Endothelial cell of umbilical vein (primary cell): ENCODE results near the gene RAB38. TPM values are rescaled to one million over a fixed set of nuclear protein-coding genes. Genes with fewer than 3 reads are reported as not detected.

Experiments used
- BruUV-seq: library from RNA; stranded (reverse); fragments of 400-500 nt; replicated peaks from 2 replicates; lab custom pipeline; 2021; lab: Mats Ljungman, UMichigan
- CTCF ChIA-PET: fragments of 300-600, 350-600 bp; sonication (Branson Sonifier 250); formaldehyde crosslinking; loops from one replicate; lab custom pipeline; 2021; ENCODE audit warnings: antibody characterized with exemption, inconsistent platforms; lab: Charles Lee
- POLR2A ChIA-PET: fragments of 300-600, 350-600 bp; sonication (Branson Sonifier 250); formaldehyde crosslinking; loops from one replicate; lab custom pipeline; 2021; ENCODE audit warnings: antibody characterized with exemption, inconsistent platforms; lab: Charles Lee
- DNase-seq: peaks from one replicate; pipeline ENCODE4 v3.0.0-alpha.2; 2011; ENCODE audit warnings: low read depth, low spot score
- FAIRE-seq: peaks from 2 replicates; lab custom pipeline; 2011; peaks lifted over from hg19 to GRCh38; lab: Jason Lieb, UNC
- H2AFZ ChIP-seq: 2 replicates; pipeline ENCODE4 v1.6.0; 2012; ENCODE audit warnings: low read depth, low read length, control low read depth, inconsistent platforms
- H3K27ac ChIP-seq: 2 replicates; pipeline ENCODE4 v1.5.1; 2011; ENCODE audit warnings: low read depth, mild to moderate bottlenecking, control low read depth, low read length, moderate library complexity; ENCODE audit not compliant: insufficient read depth
- H3K27me3 ChIP-seq, 2 experiments: 2 replicates each; pipeline versions ENCODE4 v1.6.0 to v1.6.1; 2011; ENCODE audit warnings: low read length in 2 of 2, mixed read lengths in 1 of 2; ENCODE audit not compliant: control insufficient read depth in 2 of 2, insufficient read depth in 2 of 2
- H3K36me3 ChIP-seq, 2 experiments: 2 replicates in 1 of 2; 3 replicates in 1 of 2; pipeline ENCODE4 v1.5.1; 2011; ENCODE audit warnings: low read length in 2 of 2, mild to moderate bottlenecking in 1 of 2, moderate library complexity in 1 of 2; ENCODE audit not compliant: control insufficient read depth in 2 of 2, insufficient read depth in 2 of 2; ENCODE audit errors: extremely low read depth in 1 of 2
- H3K4me1 ChIP-seq: 3 replicates; pipeline ENCODE4 v1.5.1; 2011; ENCODE audit warnings: mild to moderate bottlenecking, low read length; ENCODE audit not compliant: control insufficient read depth, insufficient read depth; ENCODE audit errors: extremely low read depth
- H3K4me2 ChIP-seq: 2 replicates; pipeline ENCODE4 v1.6.1; 2011; ENCODE audit warnings: low read length, control low read depth, mixed read lengths; ENCODE audit not compliant: insufficient read depth
- H3K4me3 ChIP-seq, 3 experiments: fragments of 200-600 bp in 1 of 3; sonication (generic), shearing (Covaris generic) in 1 of 3; replicated peaks in 1 of 3; 2 replicates each; pipeline ENCODE4 v1.5.1; 2011 to 2016; ENCODE audit warnings: control low read depth in 3 of 3, low read length in 3 of 3, mild to moderate bottlenecking in 2 of 3, inconsistent platforms in 1 of 3, low read depth in 1 of 3, moderate library complexity in 1 of 3; ENCODE audit not compliant: insufficient read depth in 1 of 3
- H3K79me2 ChIP-seq: 2 replicates; pipeline ENCODE4 v1.6.0; 2012; ENCODE audit warnings: low read length, inconsistent platforms; ENCODE audit not compliant: control insufficient read depth, insufficient read depth
- H3K9ac ChIP-seq: replicated peaks from 2 replicates; pipeline ENCODE3; 2011; ENCODE audit warnings: low read length, control low read depth; ENCODE audit not compliant: insufficient read depth; ENCODE audit errors: extremely low read depth
- H3K9me1 ChIP-seq: replicated peaks from 3 replicates; pipeline ENCODE4 v1.6.0; 2011; ENCODE audit warnings: mild to moderate bottlenecking, low read length; ENCODE audit not compliant: control insufficient read depth, insufficient read depth; ENCODE audit errors: extremely low read depth
- H3K9me3 ChIP-seq: replicated peaks from 2 replicates; pipeline ENCODE4 v1.5.1; 2012; ENCODE audit warnings: low read length, inconsistent platforms; ENCODE audit not compliant: control insufficient read depth, insufficient read depth
- H4K20me1 ChIP-seq: replicated peaks from 2 replicates; pipeline ENCODE3; 2011; ENCODE audit warnings: mild to moderate bottlenecking, low read length; ENCODE audit not compliant: control insufficient read depth, insufficient read depth; ENCODE audit errors: extremely low read depth
- CTCF ChIP-seq, 2 donors: IDR thresholded peaks; 1 replicate in 1 of 2; 2 replicates in 1 of 2; pipeline ENCODE4 v1.5.1; 2011; ENCODE audit warnings: low read length in 2 of 2, mild to moderate bottlenecking in 2 of 2, moderate library complexity in 2 of 2, control low read depth in 1 of 2, inconsistent platforms in 1 of 2, low read depth in 1 of 2; ENCODE audit not compliant: insufficient read depth in 1 of 2; ENCODE audit errors: extremely low read depth in 1 of 2
- EZH2 ChIP-seq: IDR thresholded peaks from 2 replicates; pipeline ENCODE4 v1.6.1; 2012; ENCODE audit warnings: borderline replicate concordance, low read depth, mild to moderate bottlenecking, moderate library complexity, low read length, inconsistent platforms; ENCODE audit not compliant: severe bottlenecking
- FOS ChIP-seq: IDR thresholded peaks from 2 replicates; pipeline ENCODE4 v1.6.1; 2011; ENCODE audit warnings: mild to moderate bottlenecking, low read length, moderate library complexity, borderline replicate concordance; ENCODE audit not compliant: insufficient read depth
- GATA2 ChIP-seq: IDR thresholded peaks from 2 replicates; pipeline ENCODE4 v1.7.0; 2011; ENCODE audit warnings: low read depth, mild to moderate bottlenecking, moderate library complexity, mixed read lengths, low read length; ENCODE audit not compliant: insufficient read length, insufficient read depth
- JUN ChIP-seq: IDR thresholded peaks from 2 replicates; pipeline ENCODE4 v1.6.1; 2011; ENCODE audit warnings: borderline replicate concordance, low read depth; ENCODE audit not compliant: insufficient read length, insufficient read depth
- MAX ChIP-seq: IDR thresholded peaks from 2 replicates; pipeline ENCODE4 v1.6.1; 2011; ENCODE audit not compliant: insufficient read depth, insufficient read length
- MYC ChIP-seq: IDR thresholded peaks from one replicate; pipeline ENCODE4 v1.6.1; 2011; ENCODE audit warnings: mild to moderate bottlenecking, low read depth, low read length
- POLR2A ChIP-seq: IDR thresholded peaks from 2 replicates; pipeline ENCODE4 v1.6.1; 2012; ENCODE audit warnings: low read depth, mild to moderate bottlenecking, control low read depth, low read length
- POLR2AphosphoS5 ChIP-seq: IDR thresholded peaks from 2 replicates; pipeline ENCODE4 v1.6.1; 2012; ENCODE audit warnings: low read depth, mild to moderate bottlenecking, control low read depth, low read length, moderate library complexity; ENCODE audit not compliant: insufficient read depth
- dilution Hi-C: fragments of 300-500 bp; cut with MboI; formaldehyde crosslinking; loops from one replicate; pipeline ENCODE4 v1.15.0; 2019; ENCODE audit warnings: low sequenced_read_pairs; ENCODE audit not compliant: extremely low pct_ligation_motif_present
- intact Hi-C: fragments of 100-400 bp; cut with micrococcal nuclease; formaldehyde crosslinking; loops from one replicate; pipeline ENCODE4 v1.10.0; 2022
- polyA plus RNA-seq, 4 experiments: library from polyadenylated mRNA; depleted of rRNA in 3 of 4; stranded (reverse) in 3 of 4; unstranded in 1 of 4; fragments of >200 nt; gene quantifications; 2 replicates each; pipeline versions ENCODE4 v1.2.1 to v1.2.3, GENCODE V29; 2011 to 2012; ENCODE audit warnings: missing spikeins in 1 of 4
- total RNA-seq: library from RNA; stranded (reverse); gene quantifications from 2 replicates; pipeline ENCODE4 v1.2.3, GENCODE V29; 2021

Gene RAB38
- total and polyA plus RNA-seq, 2 donors (not counting 3 experiments of a cell fraction or from before 2014, with no cell fraction given), result 3.0 to 3.6 TPM

- Histone ChIP-seq H3K9me3 (no peaks in the 10 kb centered on the region), H3K4me1 (no peaks in the 10 kb centered on the region), H3K9ac (no peak overlapping the region), H3K27ac (no peak overlapping the region), H3K4me2 (no peak overlapping the region), H3K27me3 (no peaks in the 10 kb centered on the region), H3K4me3 (no peak overlapping the region), H3K36me3 (no peaks in the 10 kb centered on the region), H4K20me1 (no peaks in the 10 kb centered on the region), H3K79me2 (no peaks in the 10 kb centered on the region), H2AFZ (no peak overlapping the region), H3K9me1 (no peaks in the 10 kb centered on the region)
- CTCF ChIA-PET, result no interaction called here
- intact Hi-C loops, result no loop called here
- no peak for TF ChIP-seq JUN
- no peak for TF ChIP-seq EZH2
- no peak for TF ChIP-seq MAX
- no peak for TF ChIP-seq POLR2A
- TF ChIP-seq MYC, result no peak
- no peak for FAIRE-seq
- BruUV-seq, result no TSS peak
- dilution Hi-C loops, result no loop called here
- DNase-seq, result no peak
- POLR2A ChIA-PET, result no interaction called here
Observed at GRCh38 chr11:88196393-88196792, 21.1 kb upstream of the RAB38 start.

- Histone ChIP-seq H3K4me3 (no peak overlapping the region), H3K9ac (no peak overlapping the region), H3K4me1 (no peaks in the 10 kb centered on the region), H3K9me1 (no peaks in the 10 kb centered on the region), H3K79me2 (no peaks in the 10 kb centered on the region), H3K27me3 (no peaks in the 10 kb centered on the region), H3K4me2 (no peak overlapping the region), H4K20me1 (no peaks in the 10 kb centered on the region), H3K36me3 (no peaks in the 10 kb centered on the region), H3K9me3 (no peaks in the 10 kb centered on the region), H3K27ac (no peak overlapping the region), H2AFZ (no peak overlapping the region)
- ChIA-PET CTCF (no interaction called here), POLR2A (no interaction called here)
- DNase-seq (no peak), FAIRE-seq (no peak)
- dilution Hi-C loops (no loop called here), intact Hi-C loops (no loop called here)
- no TSS peak for BruUV-seq
- TF ChIP-seq MAX (no peak), CTCF (IDR thresholded peaks at IDR 0.05; ENCODE audit: extremely low read depth in 1 of 2, insufficient read depth in 1 of 2, low read depth in 1 of 2, low read length in 2 of 2) (no peak), FOS (no peak), MYC (no peak), POLR2A (no peak), POLR2AphosphoS5 (no peak), JUN (no peak), GATA2 (no peak), EZH2 (no peak)
Observed at GRCh38 chr11:88195908-88196307, 20.7 kb upstream of the RAB38 start.
